GM21786 (cell line): ENCODE results near the gene CXCL13.
"Not testable (repeated sequence)": the region's sequence is repeated elsewhere in the genome, so short reads cannot be mapped to it uniquely, and the experiment has no call there.

Source experiments
- ATAC-seq: cut with Tn5 transposase; IDR thresholded peaks from one replicate; pipeline ENCODE4 v1.9.1; 2021; ENCODE audit not compliant: unreplicated experiment

CXCL13 gene, protein sequence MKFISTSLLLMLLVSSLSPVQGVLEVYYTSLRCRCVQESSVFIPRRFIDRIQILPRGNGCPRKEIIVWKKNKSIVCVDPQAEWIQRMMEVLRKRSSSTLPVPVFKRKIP

DNA sequence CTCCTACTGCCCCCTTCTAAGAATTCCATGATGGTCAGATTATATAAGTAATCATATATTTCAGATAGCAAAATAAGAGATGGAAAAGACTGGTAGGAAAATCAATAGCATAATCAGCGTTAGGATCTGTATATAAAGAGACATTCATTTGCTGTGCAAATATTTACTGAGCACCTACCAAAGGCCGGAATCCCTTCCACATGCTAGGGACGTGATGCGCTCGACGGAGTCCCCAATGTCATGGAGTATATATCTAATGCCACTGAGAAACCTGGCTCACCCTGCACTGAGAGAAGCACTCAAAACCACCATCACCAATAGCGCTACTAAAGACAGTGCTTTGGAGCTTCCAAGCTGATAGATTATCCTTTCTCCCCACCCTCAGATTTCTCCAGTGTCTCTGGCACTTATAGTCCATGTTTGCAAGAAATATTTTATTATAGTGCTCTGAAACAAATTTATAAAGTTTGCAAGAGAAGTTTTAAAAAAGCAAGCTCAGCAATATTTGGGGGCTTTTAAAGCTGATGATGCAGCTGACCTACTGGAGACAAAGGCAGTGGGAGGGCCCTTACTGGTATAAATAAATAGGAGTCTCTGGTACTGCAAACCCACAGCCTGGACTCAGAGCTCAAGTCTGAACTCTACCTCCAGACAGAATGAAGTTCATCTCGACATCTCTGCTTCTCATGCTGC lies at the start of gene CXCL13:
TSS of gene CXCL13 (plus strand) at position 611 of the 693 bp plus-strand sequence. CDS start at position 657, 46 bp downstream.
- no peak for ATAC-seq

GRCh38 chr4:77560170-77560569 lies 45.5 kb upstream of the CXCL13 start:
- ATAC-seq = no peak

- not testable (repeated sequence) for ATAC-seq
Observed at GRCh38 chr4:77561720-77562119, 43.9 kb upstream of the CXCL13 start.

DNA sequence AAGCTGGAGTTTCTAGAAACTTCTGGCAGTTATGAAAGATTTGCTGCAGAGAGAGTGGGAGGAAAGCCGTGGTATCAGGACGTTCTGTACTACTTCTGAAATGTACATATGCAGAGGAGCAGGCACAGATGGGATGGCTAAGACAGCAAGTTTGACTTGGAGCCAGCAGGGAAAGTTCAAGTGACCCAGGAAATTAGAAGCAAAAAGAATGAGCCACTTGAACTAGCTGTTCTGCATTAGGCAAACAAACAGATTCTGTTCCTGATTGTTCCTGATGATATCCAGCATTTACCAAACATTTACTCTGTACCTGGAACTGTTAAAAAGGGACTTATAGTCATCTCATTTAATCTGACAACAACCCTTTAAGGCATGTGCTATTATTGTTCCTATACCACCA lies 41.4 kb upstream of the CXCL13 start:
- ATAC-seq = no peak

GRCh38 chr4:77566148-77566547 lies 39.5 kb upstream of the CXCL13 start:
- no peak for ATAC-seq

- no peak for ATAC-seq
Observed at GRCh38 chr4:77567549-77567948, 38.1 kb upstream of the CXCL13 start.

DNA sequence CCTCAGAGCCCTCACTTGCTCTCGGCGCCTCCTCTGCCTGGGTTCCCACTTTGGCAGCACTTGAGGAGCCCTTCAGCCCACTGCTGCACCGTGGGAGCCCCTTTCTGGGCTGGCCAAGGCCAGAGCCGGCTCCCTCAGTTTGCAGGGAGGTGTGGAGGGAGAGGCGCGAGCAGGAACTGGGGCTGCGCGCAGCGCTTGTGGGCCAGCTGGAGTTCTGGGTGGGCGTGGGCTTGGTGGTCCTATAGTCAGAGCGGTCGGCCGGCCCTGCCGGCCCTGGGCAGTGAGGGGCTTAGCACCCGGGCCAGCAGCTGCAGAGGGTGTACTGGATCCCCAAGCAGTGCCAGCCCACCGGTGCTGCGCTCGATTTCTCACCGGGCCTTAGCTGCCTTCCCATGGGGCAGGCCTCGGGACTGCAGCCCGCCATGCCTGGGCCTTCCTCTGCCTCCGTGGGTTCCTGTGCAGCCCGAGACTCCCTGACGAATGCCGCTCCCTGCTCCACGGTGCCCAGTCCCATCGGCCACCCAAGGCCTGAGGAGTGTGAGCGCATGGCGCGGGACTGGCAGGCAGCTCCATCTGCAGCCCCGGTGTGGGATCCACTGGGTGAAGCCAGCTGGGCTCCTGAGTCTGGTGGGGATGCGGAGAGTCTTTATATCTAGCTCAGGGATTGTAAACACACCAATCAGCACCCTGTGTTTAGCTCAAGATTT lies 35.0 kb upstream of the CXCL13 start:
- ATAC-seq = not testable (repeated sequence)

DNA sequence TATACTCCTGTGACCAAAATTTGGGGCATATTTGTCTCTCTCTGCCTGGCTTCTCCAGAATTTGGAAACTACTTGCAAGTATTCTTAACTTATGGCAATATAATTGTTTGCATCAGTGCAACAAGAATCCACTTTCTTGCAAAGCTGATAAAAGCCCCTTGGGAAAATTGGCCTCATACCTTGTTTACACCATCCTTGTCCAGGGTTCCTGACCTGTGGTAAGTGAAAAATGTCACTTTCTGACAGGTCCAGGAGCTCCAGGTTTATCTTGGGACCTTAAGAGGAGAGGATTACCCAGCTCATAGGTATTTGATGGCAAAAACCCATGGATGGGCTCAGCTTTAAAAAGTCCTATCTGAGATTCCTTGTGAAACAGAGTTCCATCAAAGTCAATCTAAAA lies 29.3 kb upstream of the CXCL13 start:
- no peak for ATAC-seq

GRCh38 chr4:77578145-77578544 lies 27.5 kb upstream of the CXCL13 start:
- no peak for ATAC-seq

DNA sequence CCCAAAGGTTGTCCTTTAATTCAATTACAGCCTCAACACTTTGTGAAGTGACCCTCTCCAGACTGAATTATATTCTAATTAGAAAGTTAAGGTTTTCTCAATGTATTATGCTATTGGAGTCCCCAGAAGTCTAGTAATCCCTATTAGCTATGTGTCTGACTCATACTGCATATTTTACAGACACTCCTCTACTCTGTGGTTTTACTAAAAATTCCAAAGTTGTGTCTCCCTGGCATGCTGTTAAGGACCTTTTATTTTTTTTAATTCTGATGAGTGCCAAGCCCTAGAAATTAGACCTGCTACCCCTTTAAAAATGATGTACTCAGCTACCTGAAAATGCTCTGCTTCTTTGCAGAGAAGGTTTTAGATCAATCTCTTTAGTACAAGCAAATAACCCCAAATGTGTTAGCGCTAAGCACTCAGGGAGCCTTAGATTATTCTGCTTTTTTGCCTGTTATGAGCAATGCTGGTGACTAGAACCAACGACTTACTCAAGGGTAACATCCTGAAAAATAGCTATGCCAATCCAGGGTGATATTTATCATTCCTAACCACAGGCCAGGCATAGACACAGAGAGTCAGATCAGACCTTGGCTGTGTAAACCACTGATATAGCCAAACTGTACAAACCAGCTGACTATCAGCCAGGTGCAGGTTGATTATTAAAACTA lies 26.1 kb upstream of the CXCL13 start:
- ATAC-seq = no peak

DNA sequence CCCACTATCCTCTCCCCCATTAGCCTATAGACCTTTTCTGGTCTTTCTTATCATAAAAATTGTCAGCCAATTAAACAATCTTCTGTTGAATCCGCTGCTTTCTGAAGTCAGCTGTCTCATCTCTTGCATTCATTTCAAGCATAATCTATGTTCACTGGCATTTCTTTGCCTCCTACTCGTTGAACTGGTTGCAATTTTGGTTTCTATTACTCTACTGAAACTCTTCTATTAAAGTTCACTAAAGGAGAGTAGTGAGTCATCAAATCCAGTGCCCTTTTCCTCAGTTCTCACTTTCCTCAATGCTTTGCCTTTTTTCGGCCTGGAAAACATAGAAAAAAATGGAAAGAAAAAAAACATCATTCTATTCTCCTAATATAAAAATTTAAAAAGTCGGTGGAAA lies 23.9 kb upstream of the CXCL13 start:
- no peak for ATAC-seq

GRCh38 chr4:77582156-77582555 lies 23.5 kb upstream of the CXCL13 start:
- no peak for ATAC-seq

DNA sequence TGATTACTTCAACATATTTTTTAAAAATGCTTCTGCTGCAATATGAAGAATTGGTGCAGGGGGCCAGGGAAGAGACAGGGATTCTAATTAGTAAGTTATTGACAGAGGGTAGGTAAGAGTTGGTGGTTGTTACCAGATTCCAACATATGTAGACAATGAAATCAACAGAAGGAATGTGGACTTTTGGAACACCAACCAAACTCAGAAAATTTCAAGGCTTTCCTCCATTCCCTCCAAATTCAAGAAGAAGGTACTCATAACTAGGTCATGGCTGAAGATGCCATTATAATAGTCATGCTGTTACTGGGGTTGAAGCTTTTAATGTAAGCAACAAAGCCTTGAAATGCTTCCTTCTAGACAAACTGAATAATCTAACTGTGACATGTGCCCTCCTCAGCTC lies 22.9 kb upstream of the CXCL13 start:
- no peak for ATAC-seq

- peak; percentile 97 for ATAC-seq
Observed at GRCh38 chr4:77586951-77587383, 18.7 kb upstream of the CXCL13 start.

DNA sequence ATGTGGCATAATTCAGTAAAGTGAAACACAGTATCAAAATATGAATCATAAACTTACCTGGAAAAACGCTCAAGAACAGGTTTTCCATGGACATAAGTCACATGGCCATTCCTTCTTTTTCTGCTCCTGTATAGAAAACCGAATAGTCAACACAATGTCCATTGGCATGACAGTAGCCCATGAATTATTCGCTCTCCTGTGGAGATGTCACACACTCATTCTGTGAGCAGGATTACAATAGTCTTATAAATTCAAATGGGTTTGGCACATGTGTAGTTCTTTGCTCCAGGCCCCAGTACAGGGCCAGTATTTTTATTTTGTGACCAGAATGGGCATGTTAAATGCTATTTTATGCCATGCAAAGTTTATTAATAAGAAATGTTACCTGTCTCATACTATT lies 15.1 kb upstream of the CXCL13 start:
- ATAC-seq = no peak

GRCh38 chr4:77591532-77591931 lies 14.1 kb upstream of the CXCL13 start:
- ATAC-seq = no peak

- ATAC-seq = no peak
Observed at GRCh38 chr4:77593101-77593500, 12.5 kb upstream of the CXCL13 start.

GRCh38 chr4:77593993-77594392 lies 11.6 kb upstream of the CXCL13 start:
- no peak for ATAC-seq

GRCh38 chr4:77595364-77595973 lies 10.2 kb upstream of the CXCL13 start:
- no peak for ATAC-seq

- ATAC-seq = no peak
Observed at GRCh38 chr4:77599378-77599777, 6.2 kb upstream of the CXCL13 start.
